ENCODE results near the gene CSMD2.

CSMD2 gene

GRCh38 chr1:33624261-33624990, 540.6 kb downstream of the CSMD2 start:
- DNase-seq, result no peak

GRCh38 chr1:33623811-33624210, 541.2 kb downstream of the CSMD2 start:
- DNase-seq, result no peak

- no peak for DNase-seq
Measured at GRCh38 chr1:33622757-33623156, 542.3 kb downstream of the CSMD2 start.

- no peak for DNase-seq
Measured at GRCh38 chr1:33618636-33619035, 546.4 kb downstream of the CSMD2 start.

GRCh38 chr1:33617451-33617850, 547.6 kb downstream of the CSMD2 start:
- no peak for DNase-seq

- no peak for DNase-seq
Measured at GRCh38 chr1:33616780-33617179, 548.2 kb downstream of the CSMD2 start.

- DNase-seq, result no peak
Measured at GRCh38 chr1:33615546-33615945, 549.5 kb downstream of the CSMD2 start.

GRCh38 chr1:33610864-33611455, 554.1 kb downstream of the CSMD2 start:
- DNase-seq, result no peak

- no peak for DNase-seq
Measured at GRCh38 chr1:33610391-33610790, 554.6 kb downstream of the CSMD2 start.

GRCh38 chr1:33609739-33610138, 555.3 kb downstream of the CSMD2 start:
- DNase-seq, result no peak

- DNase-seq, result no peak
Measured at GRCh38 chr1:33608825-33609400, 556.1 kb downstream of the CSMD2 start.

- no peak for DNase-seq
Measured at GRCh38 chr1:33607444-33608005, 557.5 kb downstream of the CSMD2 start.

- no peak for DNase-seq
Measured at GRCh38 chr1:33606272-33606671, 558.8 kb downstream of the CSMD2 start.

- no peak for DNase-seq
Measured at GRCh38 chr1:33602271-33602670, 562.8 kb downstream of the CSMD2 start.

- DNase-seq, result no peak
Measured at GRCh38 chr1:33601751-33602150, 563.3 kb downstream of the CSMD2 start.

- DNase-seq, result no peak
Measured at GRCh38 chr1:33599516-33600115, 565.4 kb downstream of the CSMD2 start.

GRCh38 chr1:33588726-33589125, 576.3 kb downstream of the CSMD2 start:
- no peak for DNase-seq

GRCh38 chr1:33586795-33587194, 578.2 kb downstream of the CSMD2 start:
- DNase-seq, result no peak

GRCh38 chr1:33586106-33586505, 578.9 kb downstream of the CSMD2 start:
- no peak for DNase-seq

GRCh38 chr1:33583567-33583966, 581.5 kb downstream of the CSMD2 start:
- DNase-seq, result no peak

GRCh38 chr1:33578557-33579448, 586.2 kb downstream of the CSMD2 start:
- no peak for DNase-seq

- DNase-seq, result no peak
Measured at GRCh38 chr1:33577663-33578062, 587.4 kb downstream of the CSMD2 start.

Data from NCI-H345 (cell line).